NCI-H2107 treated with DMSO at 0.1 percent for 48 hours (cell line): Measurements from ENCODE around the gene ARHGAP26.

Source experiments
- DNase-seq: peaks from one replicate; lab custom pipeline; 2025; ENCODE audit not compliant: unreplicated experiment; lab: John Stamatoyannopoulos, UW

The ARHGAP26 gene

DNA sequence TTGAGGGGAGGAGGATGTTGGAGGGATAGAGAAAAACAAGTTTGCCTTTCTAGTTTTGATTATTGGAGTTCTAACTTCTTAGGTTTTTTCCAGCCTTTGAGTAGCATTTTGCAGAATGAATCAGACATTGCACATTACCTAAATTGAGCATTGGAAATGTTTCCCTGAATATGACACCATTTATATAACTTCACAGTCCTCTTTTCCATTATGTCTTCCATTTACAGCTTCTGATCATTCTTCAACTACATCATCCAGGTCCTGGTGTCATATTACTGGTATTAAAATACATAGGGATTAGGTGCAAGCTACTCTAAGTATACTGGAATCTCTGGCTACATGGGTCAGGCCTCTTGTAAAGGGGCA lies 286.1 kb downstream of the ARHGAP26 start:
- DNase-seq, result peak; percentile 29

DNA sequence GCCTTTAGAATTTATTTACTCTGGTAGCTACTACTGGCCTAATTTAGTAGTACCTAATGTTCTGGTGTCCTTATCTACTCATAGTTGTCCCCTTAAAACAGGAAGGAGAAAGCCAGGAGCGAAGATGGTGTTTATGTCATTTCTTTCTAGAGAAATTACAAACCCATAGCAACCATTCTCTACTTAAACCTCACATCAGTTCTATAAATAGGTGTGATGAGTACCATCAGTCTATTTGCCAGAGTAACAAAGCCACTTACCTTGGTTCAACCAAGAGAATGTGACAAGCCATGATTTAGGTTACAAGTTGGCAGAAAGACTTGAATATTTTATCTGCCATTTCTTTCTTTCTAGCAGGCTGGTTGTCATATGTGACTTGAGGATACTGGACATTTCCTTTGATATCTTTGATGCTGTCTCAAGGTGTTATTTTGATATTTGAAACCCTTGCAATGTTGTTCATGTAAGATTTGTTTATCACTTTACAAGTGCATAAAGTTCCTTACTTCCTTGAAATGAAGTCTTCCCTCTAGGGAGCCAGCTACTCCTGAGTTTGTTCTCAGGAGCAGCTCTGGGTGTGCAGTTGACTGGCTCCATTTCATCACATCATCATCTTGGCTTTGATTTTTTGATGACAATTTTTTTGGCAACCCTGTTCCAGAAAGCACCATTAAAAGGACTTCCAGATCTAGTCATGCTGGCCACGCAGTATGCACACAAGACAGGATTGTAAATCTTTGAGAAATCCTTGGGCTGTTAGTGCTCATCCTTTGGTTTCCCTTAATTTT lies 286.8 kb downstream of the ARHGAP26 start:
- no peak for DNase-seq

DNA sequence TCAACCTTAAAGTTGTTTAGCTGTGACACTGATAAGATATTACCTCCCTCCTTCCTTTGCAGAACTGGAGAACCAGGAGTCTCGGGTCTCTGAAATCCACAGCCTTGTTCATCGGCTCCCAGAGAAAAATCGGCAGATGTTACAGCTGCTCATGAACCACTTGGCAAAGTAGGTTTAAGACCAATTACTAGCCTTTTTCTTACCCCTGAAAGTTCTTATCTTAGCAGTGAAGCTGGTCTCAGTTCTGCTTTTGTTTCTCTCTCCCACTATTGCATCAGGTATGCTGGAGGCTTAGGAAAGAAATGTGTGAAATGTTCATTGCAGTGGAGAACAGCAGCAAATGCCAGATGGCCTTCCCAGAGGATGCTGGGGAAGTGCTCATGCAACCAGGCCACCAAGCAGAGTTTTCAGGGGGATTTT lies 287.4 kb downstream of the ARHGAP26 start:
- DNase-seq, result no peak

DNA sequence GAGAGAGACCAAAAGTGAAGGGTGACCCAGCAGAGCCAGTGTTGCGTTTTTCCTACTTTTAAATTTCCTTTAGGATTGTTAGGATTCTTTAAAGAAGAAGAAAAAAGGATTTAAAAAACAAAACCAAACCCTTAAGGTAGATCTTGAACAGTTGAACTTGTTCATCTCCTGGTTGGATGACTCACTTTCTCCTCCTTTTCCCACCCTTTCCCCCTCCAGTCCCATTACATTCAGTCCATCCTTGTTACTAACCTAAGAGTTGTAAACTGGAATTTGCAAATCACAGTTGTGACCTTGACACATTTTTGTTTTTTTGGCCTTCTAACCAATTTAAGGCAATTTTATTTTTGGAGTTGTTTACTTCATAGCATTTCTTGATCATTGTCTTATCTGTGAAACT lies 289.2 kb downstream of the ARHGAP26 start:
- DNase-seq, result no peak

DNA sequence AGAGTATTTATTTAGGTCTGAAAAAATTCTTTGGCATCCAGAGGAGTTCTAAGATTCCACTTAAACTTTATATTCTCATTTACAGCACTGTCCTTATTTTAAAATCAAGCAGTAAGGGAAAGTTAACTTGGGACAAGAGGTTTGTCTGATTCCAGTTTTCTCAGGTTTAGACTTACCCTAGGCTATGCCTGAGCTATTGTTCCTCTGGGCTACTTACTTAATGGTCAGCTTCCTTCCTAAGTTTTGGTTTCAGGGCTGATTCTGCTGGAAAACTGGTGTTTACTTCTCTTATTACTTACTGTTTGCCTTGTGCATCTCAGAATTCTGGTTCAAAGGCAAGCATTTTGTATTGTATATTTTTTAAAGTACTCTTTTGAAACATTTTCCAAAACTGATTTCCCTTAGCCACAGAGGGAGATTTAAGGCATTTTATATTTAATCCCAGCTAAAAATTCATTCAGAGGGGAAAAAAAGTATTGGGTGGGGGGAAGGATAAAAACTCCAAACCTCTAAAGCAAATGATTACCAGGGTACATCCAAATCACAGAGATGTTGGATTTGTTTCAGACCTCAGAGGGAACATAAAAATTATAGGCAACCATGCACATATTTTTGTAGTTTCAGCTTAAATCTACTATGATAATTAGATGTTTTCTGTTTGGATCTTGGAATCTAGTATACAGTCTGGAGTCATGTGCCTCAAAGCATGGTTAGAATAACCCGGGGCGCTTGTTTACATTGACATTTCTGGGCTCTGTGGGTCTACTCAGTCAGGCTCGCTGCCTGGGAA lies 290.0 kb downstream of the ARHGAP26 start:
- no peak for DNase-seq

DNA sequence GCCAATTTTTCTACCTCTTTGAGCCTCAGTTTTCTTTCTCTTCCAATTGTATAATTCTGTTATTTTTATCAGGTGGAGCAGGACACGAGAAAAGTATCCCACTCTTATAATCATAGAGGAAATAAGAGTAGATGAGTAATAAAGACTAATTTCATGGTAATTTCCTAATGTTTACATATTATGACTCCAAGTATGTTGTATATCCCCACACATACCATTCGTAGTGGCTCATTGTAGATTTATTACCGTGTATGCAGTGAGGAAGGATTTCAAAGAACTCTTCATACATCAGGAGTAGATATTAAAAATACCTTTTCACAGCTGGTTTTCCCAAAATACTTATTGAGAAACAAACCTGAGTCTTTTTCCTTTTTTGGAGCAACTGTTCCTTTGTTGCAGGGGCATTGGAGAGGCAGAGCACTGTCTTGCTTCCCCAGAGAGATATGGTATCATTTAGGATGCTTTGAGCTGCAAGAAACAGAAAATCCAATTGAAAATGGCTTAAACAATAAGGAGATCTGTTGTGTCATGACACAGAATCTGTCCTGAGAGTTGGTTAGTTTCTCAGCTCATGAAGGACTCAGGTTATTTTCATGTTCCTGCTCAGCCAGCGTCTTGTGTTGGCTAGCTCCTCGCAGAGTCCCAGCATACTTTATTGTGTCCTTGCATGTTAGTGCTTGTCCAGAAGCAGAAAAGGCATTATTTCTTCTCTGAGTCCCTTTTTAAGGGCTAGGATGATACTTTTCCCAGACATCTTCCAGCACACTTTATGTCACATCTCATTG lies 291.2 kb downstream of the ARHGAP26 start:
- DNase-seq, result no peak

DNA sequence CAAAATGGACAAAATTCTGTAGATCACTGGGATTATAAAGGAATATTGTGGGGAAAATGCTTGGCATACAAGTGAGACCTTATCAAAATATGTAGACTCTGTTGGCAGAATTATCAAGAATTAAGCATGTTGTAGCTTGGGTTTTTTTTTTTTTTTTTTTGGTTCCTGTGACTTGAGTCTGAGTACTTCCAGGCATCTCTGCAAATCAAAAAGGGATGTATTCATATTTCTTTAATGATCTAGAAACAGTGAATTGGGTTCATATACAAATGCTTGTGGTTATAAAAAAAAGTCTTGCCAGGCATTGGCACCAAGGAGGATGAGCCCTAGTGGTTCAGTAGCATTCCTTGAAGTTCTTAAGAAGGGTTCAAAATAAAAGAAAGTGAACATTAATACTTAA lies 292.2 kb downstream of the ARHGAP26 start:
- no peak for DNase-seq

- DNase-seq, result peak; percentile 20
Observed at GRCh38 chr5:143063175-143063970, 293.2 kb downstream of the ARHGAP26 start.

- DNase-seq, result no peak
Observed at GRCh38 chr5:143064218-143064641, 294.1 kb downstream of the ARHGAP26 start.

DNA sequence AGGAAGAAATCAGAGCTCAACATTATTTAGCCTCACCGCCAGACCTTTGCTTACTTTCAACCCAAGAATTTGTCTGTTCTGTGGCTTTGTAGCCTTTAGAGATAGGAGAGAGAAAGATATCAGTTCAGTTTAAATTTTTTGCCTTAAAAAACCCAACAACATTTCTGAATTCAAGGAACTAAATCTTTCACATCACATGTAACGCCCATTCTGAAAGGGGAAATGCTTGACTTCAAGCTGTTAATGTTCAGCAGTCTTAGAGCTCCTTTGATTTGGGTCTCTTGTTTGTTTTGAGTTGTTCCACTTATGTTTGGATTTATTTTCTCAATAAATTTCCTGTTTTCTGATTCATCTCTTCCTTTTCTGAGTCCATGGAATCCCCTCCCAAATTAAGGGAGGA lies 294.5 kb downstream of the ARHGAP26 start:
- no peak for DNase-seq

GRCh38 chr5:143065185-143065965 lies 295.2 kb downstream of the ARHGAP26 start:
- no peak for DNase-seq

DNA sequence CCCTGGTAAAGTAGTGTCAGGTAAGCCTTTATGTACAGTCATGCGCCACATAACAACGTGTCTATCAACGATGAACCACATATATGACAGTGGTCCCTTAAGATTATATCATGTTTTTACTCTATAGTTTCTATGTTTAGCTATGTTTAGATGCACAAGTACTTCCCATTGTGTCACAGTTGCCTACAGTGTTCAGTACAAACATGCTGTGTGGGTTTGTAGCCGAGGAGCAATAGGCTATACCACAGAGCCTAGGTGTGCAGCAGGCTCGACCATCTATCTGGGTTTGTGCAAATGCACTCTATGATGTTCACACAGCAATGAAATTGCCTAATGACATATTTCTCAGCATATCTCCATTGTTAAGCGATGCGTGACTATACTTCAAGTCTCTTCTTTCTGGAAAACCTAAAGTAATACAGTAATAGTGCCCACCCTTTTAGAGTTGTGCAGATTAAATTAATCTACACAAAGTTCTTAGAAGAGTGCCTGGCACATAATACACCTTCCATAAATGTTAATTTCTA lies 295.9 kb downstream of the ARHGAP26 start:
- no peak for DNase-seq

- DNase-seq, result no peak
Observed at GRCh38 chr5:143066556-143067281, 296.5 kb downstream of the ARHGAP26 start.

DNA sequence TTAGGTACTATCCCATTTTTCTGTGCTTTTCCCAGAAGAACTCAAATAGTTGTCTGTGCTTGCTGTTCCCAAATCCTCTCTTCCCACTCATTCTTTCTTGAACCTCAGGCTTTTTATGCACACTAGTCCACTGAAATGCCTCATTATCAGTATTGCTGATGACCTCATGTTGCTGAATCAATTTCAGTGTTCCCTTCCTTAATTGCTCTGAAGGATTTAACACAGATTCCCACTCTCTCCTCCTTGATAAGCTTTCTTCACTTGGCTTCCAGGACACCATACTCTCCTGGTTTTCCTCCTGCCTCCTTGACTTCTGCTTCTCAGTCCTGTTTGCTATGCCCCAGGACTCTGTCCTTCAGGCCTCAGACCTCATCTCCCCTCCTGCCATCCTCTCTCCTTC lies 298.5 kb downstream of the ARHGAP26 start:
- no peak for DNase-seq

- no peak for DNase-seq
Observed at GRCh38 chr5:143071927-143072326, 301.8 kb downstream of the ARHGAP26 start.

- no peak for DNase-seq
Observed at GRCh38 chr5:143072734-143073133, 302.6 kb downstream of the ARHGAP26 start.

- DNase-seq, result no peak
Observed at GRCh38 chr5:143073766-143074165, 303.6 kb downstream of the ARHGAP26 start.

DNA sequence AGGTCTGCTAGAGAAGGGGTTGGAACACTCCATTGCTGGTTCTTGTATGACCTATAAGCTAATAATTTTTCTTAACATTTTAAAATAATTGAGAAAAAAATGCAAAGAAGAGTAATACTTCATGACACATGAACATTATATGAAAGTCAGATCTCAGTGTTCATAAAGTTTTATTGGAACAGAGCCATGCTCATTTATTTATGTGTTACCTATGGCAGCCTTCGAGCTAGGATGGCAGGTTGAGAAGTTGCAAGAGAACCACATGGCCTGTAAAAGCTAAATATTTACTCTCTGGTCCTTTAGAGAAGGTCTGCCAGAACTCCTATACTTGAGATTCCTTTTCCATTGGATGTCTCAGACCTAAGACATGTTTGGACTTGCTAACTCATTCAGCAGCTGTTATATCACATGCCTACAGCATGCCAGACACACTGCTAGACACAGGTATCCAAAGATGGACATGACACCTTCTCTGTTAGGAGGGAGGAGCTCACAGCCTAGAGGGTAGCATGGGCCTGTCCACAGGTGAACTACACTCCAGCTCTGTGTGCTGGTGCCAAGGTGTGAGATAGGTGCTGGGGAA lies 304.3 kb downstream of the ARHGAP26 start:
- no peak for DNase-seq

GRCh38 chr5:143076377-143076776 lies 306.2 kb downstream of the ARHGAP26 start:
- no peak for DNase-seq
